AML-193 (cell line): Measurements from ENCODE around the gene XKRX.

ENCODE experiments used
- DNase-seq, 2 experiments: peaks; one replicate each; lab custom pipeline; 2025; lab: John Stamatoyannopoulos, UW

Gene XKRX

GRCh38 chrX:100928660-100929613 is at the start of gene XKRX:
Gene XKRX, minus strand, starts transcription at chrX:100928917. Its CDS starts 613 bp downstream, at chrX:100928304.
- DNase-seq: no peak

GRCh38 chrX:100976211-100976610 is 47.5 kb upstream of the XKRX start:
- no peak for DNase-seq

GRCh38 chrX:100975212-100975611 is 46.5 kb upstream of the XKRX start:
- no peak for DNase-seq

GRCh38 chrX:100973411-100973810 is 44.7 kb upstream of the XKRX start:
- no peak for DNase-seq

GRCh38 chrX:100969936-100970335 is 41.2 kb upstream of the XKRX start:
- DNase-seq: no peak

GRCh38 chrX:100969408-100969807 is 40.7 kb upstream of the XKRX start, which contains the start of gene ARL13A:
Gene ARL13A, plus strand, starts transcription at chrX:100969708. Its CDS starts 3,982 bp downstream, at chrX:100973690.
- DNase-seq: no peak

- DNase-seq: no peak
Observed at GRCh38 chrX:100964362-100964761, 35.6 kb upstream of the XKRX start.

- no peak for DNase-seq
Observed at GRCh38 chrX:100962811-100963210, 34.1 kb upstream of the XKRX start.

- DNase-seq: no peak
Observed at GRCh38 chrX:100948557-100948956, 19.8 kb upstream of the XKRX start.

- DNase-seq: no peak
Observed at GRCh38 chrX:100946299-100946927, 17.7 kb upstream of the XKRX start.

GRCh38 chrX:100944601-100945000 is 15.9 kb upstream of the XKRX start:
- no peak for DNase-seq

- no peak for DNase-seq
Observed at GRCh38 chrX:100939333-100939732, 10.6 kb upstream of the XKRX start.

GRCh38 chrX:100935767-100936166 is 7.0 kb upstream of the XKRX start:
- DNase-seq: no peak

- DNase-seq: no peak
Observed at GRCh38 chrX:100931925-100932285, 3.2 kb upstream of the XKRX start.

- DNase-seq: no peak
Observed at GRCh38 chrX:100931218-100931924, 2.7 kb upstream of the XKRX start.

- no peak for DNase-seq
Observed at GRCh38 chrX:100926453-100926852, 2.3 kb downstream of the XKRX start.

GRCh38 chrX:100924375-100924774 is 4.3 kb downstream of the XKRX start:
- no peak for DNase-seq

- no peak for DNase-seq
Observed at GRCh38 chrX:100915562-100915961, 13.2 kb downstream of the XKRX start.

GRCh38 chrX:100913111-100913510 is 15.6 kb downstream of the XKRX start:
- DNase-seq: no peak

GRCh38 chrX:100911731-100912130 is 17.0 kb downstream of the XKRX start:
- no peak for DNase-seq

GRCh38 chrX:100905620-100906019 is 23.1 kb downstream of the XKRX start:
- DNase-seq: no peak

- DNase-seq: no peak
Observed at GRCh38 chrX:100904433-100904832, 24.3 kb downstream of the XKRX start.
